ENCODE results near the gene RFC1. TPM values are rescaled to one million over a fixed set of nuclear protein-coding genes. Genes with fewer than 3 reads are reported as not detected.
"Not testable (repeated sequence)": the region's sequence is repeated elsewhere in the genome, so short reads cannot be mapped to it uniquely, and the experiment has no call there.

The RFC1 gene
- polyA plus RNA-seq, 1 experiment = 18.1 TPM

GRCh38 chr4:39365360-39365759, 802 bp downstream of the RFC1 start:
- Histone ChIP-seq H3K27me3 (ENCODE audit: control insufficient read depth, insufficient read depth, low read length) (no peaks in the 10 kb centered on the region), H3K4me3 (ENCODE audit: low read depth, low read length) (peak overlapping the region; percentile 95), H3K36me3 (ENCODE audit: control insufficient read depth, insufficient read depth, low read length) (no peaks in the 10 kb centered on the region)
- ChIA-PET CTCF (interaction anchor here (0.9 kb wide), 1 partner anchor 15 kb away, joined by 4 read pairs; no protein-coding TSS in a partner anchor), POLR2A (interaction anchor here (0.5 kb wide), 1 partner anchor 211 kb away, joined by 5 read pairs; no protein-coding TSS in a partner anchor)
- no peak for DNase-seq (ENCODE audit: low read depth)
- TF ChIP-seq CTCF (IDR thresholded peaks at IDR 0.05; ENCODE audit: insufficient read depth, low read depth, low read length) = no peak

- no peak for DNase-seq (ENCODE audit: low read depth)
- Histone ChIP-seq H3K4me3 (ENCODE audit: low read depth, low read length) (no peak overlapping the region), H3K27me3 (ENCODE audit: control insufficient read depth, insufficient read depth, low read length) (no peaks in the 10 kb centered on the region), H3K36me3 (ENCODE audit: control insufficient read depth, insufficient read depth, low read length) (no peaks in the 10 kb centered on the region)
- TF ChIP-seq CTCF (IDR thresholded peaks at IDR 0.05; ENCODE audit: insufficient read depth, low read depth, low read length) = no peak
- POLR2A ChIA-PET = no interaction called here
- CTCF ChIA-PET = no interaction called here
Measured at GRCh38 chr4:39363773-39364393, 2.3 kb downstream of the RFC1 start.

GRCh38 chr4:39362827-39363226, 3.3 kb downstream of the RFC1 start:
- no peak for DNase-seq (ENCODE audit: low read depth)
- Histone ChIP-seq H3K36me3 (ENCODE audit: control insufficient read depth, insufficient read depth, low read length) (no peaks in the 10 kb centered on the region), H3K27me3 (ENCODE audit: control insufficient read depth, insufficient read depth, low read length) (no peaks in the 10 kb centered on the region), H3K4me3 (ENCODE audit: low read depth, low read length) (no peak overlapping the region)
- ChIA-PET CTCF (no interaction called here), POLR2A (no interaction called here)
- no peak for TF ChIP-seq CTCF (IDR thresholded peaks at IDR 0.05; ENCODE audit: insufficient read depth, low read depth, low read length)

GRCh38 chr4:39360611-39361010, 5.6 kb downstream of the RFC1 start:
- POLR2A ChIA-PET; H3K27me3 ChIP-seq (ENCODE audit: control insufficient read depth, insufficient read depth, low read length); H3K4me3 ChIP-seq (ENCODE audit: low read depth, low read length); H3K36me3 ChIP-seq (ENCODE audit: control insufficient read depth, insufficient read depth, low read length); CTCF ChIA-PET; DNase-seq (ENCODE audit: low read depth): not testable (repeated sequence)

GRCh38 chr4:39357002-39357401, 9.2 kb downstream of the RFC1 start:
- POLR2A ChIA-PET = no interaction called here
- CTCF ChIA-PET = no interaction called here
- H3K27me3 ChIP-seq (ENCODE audit: control insufficient read depth, insufficient read depth, low read length) = no peaks in the 10 kb centered on the region
- no peak for TF ChIP-seq CTCF (IDR thresholded peaks at IDR 0.05; ENCODE audit: insufficient read depth, low read depth, low read length)
- no peaks in the 10 kb centered on the region for H3K36me3 ChIP-seq (ENCODE audit: control insufficient read depth, insufficient read depth, low read length)
- H3K4me3 ChIP-seq (ENCODE audit: low read depth, low read length) = no peak overlapping the region
- DNase-seq (ENCODE audit: low read depth) = no peak

- no peak for DNase-seq (ENCODE audit: low read depth)
- ChIA-PET POLR2A (no interaction called here), CTCF (no interaction called here)
- 0 out of 2 replicates have a peak, but pooled peaks cover 1% of the 10 kb centered on the region for H3K36me3 ChIP-seq (ENCODE audit: control insufficient read depth, insufficient read depth, low read length)
- H3K4me3 ChIP-seq (ENCODE audit: low read depth, low read length) = no peak overlapping the region; the same call in 1 of the 2 replicates
- no peaks in the 10 kb centered on the region for H3K27me3 ChIP-seq (ENCODE audit: control insufficient read depth, insufficient read depth, low read length)
- TF ChIP-seq CTCF (IDR thresholded peaks at IDR 0.05; ENCODE audit: insufficient read depth, low read depth, low read length) = no peak
Measured at GRCh38 chr4:39354254-39354552, 12.0 kb downstream of the RFC1 start.

Measured in BJ (cell line).